Neuron (in vitro differentiated cells): ENCODE results near the gene POLE3.
"Not testable (repeated sequence)": the region's sequence is repeated elsewhere in the genome, so short reads cannot be mapped to it uniquely, and the experiment has no call there.

Experiments used
- H2AFZ ChIP-seq: one replicate; pipeline ENCODE4 v1.6.1; 2013; ENCODE audit warnings: low read depth, mild to moderate bottlenecking, inconsistent platforms, low read length, moderate library complexity
- H3K27me3 ChIP-seq: one replicate; pipeline ENCODE4 v1.6.1; 2013; ENCODE audit warnings: low read length; ENCODE audit not compliant: insufficient read depth
- H3K36me3 ChIP-seq: one replicate; pipeline ENCODE4 v1.6.1; 2013; ENCODE audit warnings: low read length; ENCODE audit not compliant: insufficient read depth
- H3K4me1 ChIP-seq: one replicate; pipeline ENCODE4 v1.6.1; 2013; ENCODE audit warnings: low read length; ENCODE audit not compliant: insufficient read depth
- H3K4me3 ChIP-seq: 2 replicates; pipeline ENCODE4 v1.5.1; 2013; ENCODE audit warnings: mild to moderate bottlenecking, low read length, moderate library complexity
- H3K9me3 ChIP-seq: one replicate; pipeline ENCODE4 v1.6.1; 2013; ENCODE audit warnings: low read length

The POLE3 gene

GRCh38 chr9:113365652-113366051 lies 44.8 kb downstream of the POLE3 start:
- not testable (repeated sequence) for H3K4me1 ChIP-seq, H2AFZ ChIP-seq, H3K4me3 ChIP-seq, H3K36me3 ChIP-seq, H3K9me3 ChIP-seq, H3K27me3 ChIP-seq

- Histone ChIP-seq H3K4me3 (no peak overlapping the region), H3K4me1 (peaks cover 4% of the 10 kb centered on the region), H3K27me3 (peaks cover 11% of the 10 kb centered on the region), H2AFZ (no peak overlapping the region), H3K36me3 (no peaks in the 10 kb centered on the region), H3K9me3 (no peaks in the 10 kb centered on the region)
Observed at GRCh38 chr9:113364951-113365350, 45.5 kb downstream of the POLE3 start.

DNA sequence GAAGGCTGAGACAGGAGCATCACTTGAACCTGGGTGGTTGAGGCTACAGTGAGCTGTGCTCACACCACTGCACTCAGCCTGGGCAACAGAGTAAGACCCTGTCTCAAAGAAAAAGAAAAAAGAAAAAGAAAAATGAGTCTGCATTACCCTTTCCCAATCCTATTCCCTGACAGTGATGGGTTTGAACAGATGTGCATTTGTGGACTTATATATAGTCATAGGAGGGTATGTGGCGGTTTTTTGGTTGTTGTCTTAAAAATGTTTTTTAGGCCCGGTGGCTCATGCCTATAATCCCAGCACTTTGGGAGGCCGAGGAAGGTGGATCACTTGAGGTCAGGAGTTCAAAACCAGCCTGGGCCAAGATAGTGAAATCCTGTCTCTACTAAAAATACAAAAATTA lies 47.1 kb downstream of the POLE3 start:
- Histone ChIP-seq H3K36me3 (no peaks in the 10 kb centered on the region), H3K9me3 (no peaks in the 10 kb centered on the region), H3K4me3 (no peak overlapping the region), H3K27me3 (peaks cover 11% of the 10 kb centered on the region), H2AFZ (no peak overlapping the region), H3K4me1 (peaks cover 4% of the 10 kb centered on the region)

DNA sequence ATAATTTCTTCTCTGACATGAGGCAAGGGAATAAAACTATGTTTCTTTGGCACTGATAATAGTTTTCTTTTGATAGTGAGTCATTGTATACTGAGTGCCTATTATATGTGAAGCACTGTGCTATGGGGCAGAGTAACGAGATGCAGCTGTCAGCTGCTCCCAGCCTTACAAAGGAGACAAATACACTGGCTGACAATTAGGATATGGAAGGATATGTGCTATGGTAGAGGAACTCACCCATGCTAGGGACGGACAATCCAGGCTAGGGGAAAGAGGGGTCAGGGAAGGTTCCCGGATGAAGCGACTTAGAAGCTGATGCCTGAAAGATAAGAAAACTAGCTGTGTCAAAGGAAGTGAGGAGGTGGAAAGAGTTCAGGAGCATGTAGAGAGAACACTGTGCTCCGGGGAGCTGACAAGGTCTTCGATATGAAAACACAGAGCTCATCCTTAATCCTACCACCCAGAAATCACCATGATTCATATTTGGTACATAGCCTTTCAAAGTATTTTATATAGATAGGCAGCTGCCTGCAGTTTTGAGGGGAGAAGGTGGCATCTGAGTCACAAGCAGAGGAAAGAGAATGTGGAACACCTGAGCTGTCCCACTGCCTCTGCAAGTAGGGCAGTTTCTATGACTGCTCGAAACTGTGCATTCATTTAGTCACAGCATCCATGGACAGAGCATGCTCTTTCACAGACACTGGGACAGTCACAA lies 49.0 kb downstream of the POLE3 start:
- Histone ChIP-seq H3K4me1 (peaks cover 4% of the 10 kb centered on the region), H3K27me3 (peaks cover 11% of the 10 kb centered on the region), H3K4me3 (no peak overlapping the region), H3K9me3 (no peaks in the 10 kb centered on the region), H3K36me3 (no peaks in the 10 kb centered on the region), H2AFZ (no peak overlapping the region)

DNA sequence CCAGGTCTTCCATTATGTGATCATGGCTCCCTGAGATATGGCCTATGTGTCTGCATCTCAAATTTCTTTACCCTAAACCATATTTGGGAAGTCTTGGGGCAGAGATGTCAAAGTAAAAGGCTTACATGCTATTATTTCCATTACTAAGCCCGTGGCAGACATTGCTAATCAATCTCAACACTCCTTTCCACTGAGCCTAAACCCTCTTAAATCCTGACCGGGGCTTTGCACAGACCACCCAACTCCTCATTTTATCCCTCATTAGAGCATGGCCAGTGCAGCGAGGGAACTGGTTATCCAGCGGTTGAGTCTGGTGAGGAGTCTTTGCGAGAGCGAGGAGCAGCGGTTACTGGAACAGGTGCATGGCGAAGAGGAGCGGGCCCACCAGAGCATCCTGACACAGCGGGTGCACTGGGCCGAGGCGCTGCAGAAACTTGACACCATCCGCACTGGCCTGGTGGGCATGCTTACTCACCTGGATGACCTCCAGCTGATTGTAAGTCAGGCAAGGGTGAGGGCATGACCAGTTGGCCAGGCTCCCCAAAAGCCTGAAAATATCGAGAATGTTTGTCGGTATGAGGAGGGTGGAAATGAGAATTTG lies 50.1 kb downstream of the POLE3 start:
- Histone ChIP-seq H3K4me1 (peaks cover 4% of the 10 kb centered on the region), H2AFZ (no peak overlapping the region)

GRCh38 chr9:113359385-113359784 lies 51.1 kb downstream of the POLE3 start:
- H3K9me3 ChIP-seq = no peaks in the 10 kb centered on the region
- H3K27me3 ChIP-seq = peaks cover 11% of the 10 kb centered on the region
- H2AFZ ChIP-seq = no peak overlapping the region
- peaks cover 4% of the 10 kb centered on the region for H3K4me1 ChIP-seq
- H3K4me3 ChIP-seq = no peak overlapping the region
- H3K36me3 ChIP-seq = no peaks in the 10 kb centered on the region

More for the DNA sequence above, 50.1 kb downstream of the POLE3 start:
- Histone ChIP-seq H3K27me3 (peaks cover 11% of the 10 kb centered on the region), H3K36me3 (no peaks in the 10 kb centered on the region), H3K9me3 (no peaks in the 10 kb centered on the region), H3K4me3 (no peak overlapping the region)
